Measurements from ENCODE around the gene PRKCD.

- TF ChIP-seq EZH2 (IDR thresholded peaks at IDR 0.05; ENCODE audit: borderline replicate concordance) (no peak), CTCF (IDR thresholded peaks at IDR 0.05; ENCODE audit: poor library complexity) (no peak), EZH2phosphoT487 (IDR thresholded peaks at IDR 0.05; ENCODE audit: low read depth, severe bottlenecking, unreplicated experiment) (no peak)
Observed at GRCh38 chr3:53225651-53226050, 64.6 kb downstream of the PRKCD start.
